GM18907 (cell line): ENCODE results near the gene YWHAE.
"Not testable (repeated sequence)": the region's sequence is repeated elsewhere in the genome, so short reads cannot be mapped to it uniquely, and the experiment has no call there.

Experiments
- ATAC-seq: cut with Tn5 transposase; IDR thresholded peaks from one replicate; pipeline ENCODE4 v1.9.1; 2021; ENCODE audit warnings: mild to moderate bottlenecking, moderate library complexity; ENCODE audit not compliant: unreplicated experiment

Gene YWHAE

DNA sequence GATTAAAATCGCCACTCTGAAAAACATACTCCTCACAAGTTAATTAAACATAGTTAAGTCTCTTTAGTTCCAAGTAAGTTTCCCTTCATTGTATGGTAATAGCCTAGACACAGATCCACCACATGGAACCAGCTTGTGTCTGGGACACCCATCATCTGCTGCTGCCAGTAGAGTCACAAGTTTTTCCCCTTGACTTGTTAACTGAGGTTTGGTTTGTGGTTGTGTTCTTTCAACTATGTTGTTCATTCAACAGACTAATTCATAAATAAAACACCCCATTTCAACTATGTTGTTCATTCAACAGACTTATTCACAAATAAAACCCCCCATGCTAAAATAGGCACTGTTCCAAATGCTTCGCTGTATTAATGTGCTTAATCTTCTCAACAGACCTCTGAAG is 24.4 kb downstream of the YWHAE start:
- no peak for ATAC-seq

GRCh38 chr17:1374431-1375177 is 25.4 kb downstream of the YWHAE start:
- no peak for ATAC-seq

GRCh38 chr17:1373707-1374237 is 26.2 kb downstream of the YWHAE start:
- no peak for ATAC-seq

GRCh38 chr17:1372618-1373017 is 27.4 kb downstream of the YWHAE start:
- ATAC-seq: no peak

DNA sequence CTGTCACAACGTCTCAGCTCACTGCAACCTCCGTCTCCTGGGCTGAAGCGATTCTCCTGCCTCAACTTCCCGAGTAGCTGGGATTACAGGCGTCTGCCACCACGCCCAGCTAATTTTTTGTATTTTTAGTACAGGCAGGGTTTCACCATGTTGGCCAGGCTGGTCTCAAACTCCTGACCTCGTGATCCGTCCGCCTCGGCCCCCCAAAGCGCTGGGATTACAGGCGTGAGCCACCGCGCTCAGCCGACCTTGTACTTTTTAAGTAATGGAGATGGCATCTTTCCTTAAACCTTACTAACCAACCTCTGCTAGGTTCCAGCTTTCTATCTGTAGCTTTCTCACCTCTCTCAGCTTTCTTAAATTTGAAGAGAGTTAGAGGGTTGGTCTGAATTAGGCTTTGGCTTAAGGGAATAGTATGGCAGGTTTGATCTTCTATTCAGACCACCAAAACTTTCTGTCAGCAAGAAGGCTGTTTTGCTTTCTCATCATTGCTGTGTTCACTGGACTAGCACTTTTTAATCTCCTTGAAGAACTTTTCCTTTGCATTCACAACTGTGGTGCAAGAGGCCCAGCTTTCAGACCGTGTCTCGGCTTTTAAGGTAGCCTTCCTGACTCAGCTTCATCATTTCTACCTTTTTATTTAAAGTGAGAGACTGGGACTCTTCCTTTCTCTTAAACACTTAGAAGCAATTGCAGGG is 28.0 kb downstream of the YWHAE start:
- ATAC-seq: no peak

DNA sequence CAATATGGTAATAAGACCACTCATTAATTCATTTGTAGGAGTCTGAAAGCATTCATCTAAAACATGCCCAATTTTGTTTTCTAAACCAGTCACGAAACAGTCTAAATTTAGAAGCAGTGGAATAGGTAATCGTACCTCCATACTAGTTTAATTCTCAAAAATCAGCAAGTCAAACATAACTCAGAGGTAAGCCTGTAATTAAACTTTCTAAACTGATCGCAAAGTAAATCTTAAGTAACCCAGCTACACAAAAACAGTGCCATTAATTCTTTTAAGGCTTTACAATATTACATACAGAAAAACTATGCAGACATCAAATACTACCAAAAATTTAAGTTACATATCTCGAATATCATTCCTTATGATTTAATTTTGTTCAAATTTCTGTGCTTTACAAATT is 31.4 kb downstream of the YWHAE start:
- ATAC-seq: no peak

- ATAC-seq: no peak
Measured at GRCh38 chr17:1367351-1367745, 32.7 kb downstream of the YWHAE start.

DNA sequence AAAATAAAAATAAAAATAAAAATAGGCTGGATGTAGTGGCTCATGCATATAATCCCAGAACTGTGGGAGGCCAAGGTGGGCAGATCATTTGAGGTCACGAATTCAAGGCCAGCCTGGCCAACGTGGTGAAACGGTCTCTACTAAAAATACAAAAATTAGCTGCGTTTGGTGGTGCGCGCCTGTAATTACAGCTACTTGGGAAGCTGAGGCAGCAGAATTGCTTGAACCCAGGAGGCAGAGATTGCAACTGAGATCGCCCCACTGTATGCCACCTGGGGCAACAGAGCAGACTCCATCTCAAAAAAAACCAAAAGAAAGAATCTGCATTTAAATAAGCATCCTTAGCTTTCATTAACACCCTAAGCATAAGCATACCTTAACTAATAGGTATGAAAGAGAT is 33.8 kb downstream of the YWHAE start:
- ATAC-seq: no peak

GRCh38 chr17:1365445-1366039 is 34.5 kb downstream of the YWHAE start:
- ATAC-seq: no peak

DNA sequence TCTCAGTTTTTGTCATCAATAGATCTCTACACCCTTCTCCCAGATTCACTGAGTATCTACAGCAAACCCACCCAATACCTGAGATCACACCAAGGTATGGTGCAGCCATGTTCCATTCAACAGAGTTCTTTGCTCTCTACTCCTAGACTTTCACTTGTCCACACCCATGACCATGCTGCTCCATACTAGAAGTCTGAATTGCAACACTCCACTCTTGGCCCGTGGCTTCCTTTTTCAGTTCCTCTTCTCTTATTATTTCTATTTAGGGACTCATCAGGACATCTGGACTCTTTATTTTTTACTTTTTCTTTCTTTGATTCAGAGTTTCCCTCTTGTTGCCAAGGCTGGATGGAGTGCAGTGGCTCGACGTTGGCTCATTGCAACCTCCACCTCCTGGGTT is 37.1 kb downstream of the YWHAE start:
- ATAC-seq: peak; percentile 49

- ATAC-seq: peak; percentile 20
Measured at GRCh38 chr17:1362065-1362848, 37.8 kb downstream of the YWHAE start.

DNA sequence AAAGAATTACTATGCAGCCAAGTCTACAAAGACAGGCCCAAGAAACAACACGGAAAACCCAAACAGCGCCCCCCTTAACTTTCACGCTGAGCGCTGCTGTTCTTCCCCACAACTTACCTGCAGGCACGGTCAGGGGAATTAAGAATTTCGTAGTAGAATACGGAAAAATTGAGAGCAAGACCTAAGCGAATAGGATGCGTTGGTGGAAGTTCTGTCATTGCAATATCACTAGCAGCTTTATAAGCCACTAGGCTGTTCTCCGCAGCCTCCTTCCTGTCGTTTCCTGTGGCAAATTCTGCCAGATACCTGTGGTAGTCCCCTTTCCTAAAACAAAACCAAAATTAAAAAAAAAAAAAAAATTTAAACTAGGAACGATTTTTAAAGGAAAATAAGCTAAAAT is 39.0 kb downstream of the YWHAE start:
- no peak for ATAC-seq

GRCh38 chr17:1360315-1360714 is 39.7 kb downstream of the YWHAE start:
- not testable (repeated sequence) for ATAC-seq

- ATAC-seq: no peak
Measured at GRCh38 chr17:1354030-1354429, 46.0 kb downstream of the YWHAE start.

GRCh38 chr17:1352530-1352929 is 47.5 kb downstream of the YWHAE start:
- not testable (repeated sequence) for ATAC-seq

DNA sequence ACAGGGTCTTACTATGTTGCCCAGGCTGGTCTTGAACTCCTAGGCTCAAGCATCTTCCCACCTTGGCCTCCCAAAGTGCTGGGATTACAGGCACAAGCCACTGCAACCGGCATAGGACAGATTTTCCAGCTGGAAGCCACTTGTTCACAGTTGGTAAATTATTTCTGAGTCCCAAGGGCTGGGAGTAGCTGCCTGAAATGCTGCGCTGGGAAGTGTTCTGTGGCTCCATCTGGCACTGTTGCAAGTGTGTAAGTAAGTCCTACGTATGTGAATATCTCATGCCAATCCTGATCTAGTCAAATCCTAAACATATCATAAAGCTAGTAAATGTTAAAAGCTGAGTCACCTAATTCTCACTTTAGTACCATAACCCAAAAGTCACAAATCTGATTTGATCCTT is 48.1 kb downstream of the YWHAE start:
- no peak for ATAC-seq

- ATAC-seq: no peak
Measured at GRCh38 chr17:1351275-1351674, 48.7 kb downstream of the YWHAE start.

GRCh38 chr17:1347589-1348323 is 52.3 kb downstream of the YWHAE start:
- no peak for ATAC-seq

- no peak for ATAC-seq
Measured at GRCh38 chr17:1344521-1344920, 55.5 kb downstream of the YWHAE start.

DNA sequence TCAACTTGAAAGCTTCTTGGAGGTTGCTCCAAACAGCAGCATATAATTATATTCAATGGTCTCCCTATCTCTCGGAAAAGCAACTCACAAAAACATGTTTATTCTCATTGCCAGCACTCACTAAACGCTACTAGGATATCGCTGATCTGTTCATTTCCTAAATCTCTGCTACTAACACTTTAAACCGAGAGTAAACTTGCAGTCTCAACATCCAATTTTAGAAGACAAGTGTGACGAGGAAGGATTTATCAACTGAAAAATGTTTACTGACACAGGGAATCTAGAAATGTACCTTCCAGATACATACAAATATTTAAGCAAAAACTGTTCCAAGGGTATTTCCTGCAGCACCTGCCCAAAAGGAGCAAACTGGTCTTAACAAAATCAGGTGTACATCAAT is 56.5 kb downstream of the YWHAE start:
- no peak for ATAC-seq
